Stimulated activated CD4-positive, alpha-beta T cell treated with anti-CD3 and anti-CD28 coated beads, Interleukin-1b, Interleukin-23, amount 100 ng/mL, for 48 hours (primary cell): ENCODE measurements around the gene IRF3.

Experiments
- DNase-seq: peaks from one replicate; pipeline ENCODE4 v3.0.0-alpha.2; 2020

Gene IRF3

GRCh38 chr19:49613374-49613773, 52.3 kb downstream of the IRF3 start:
- DNase-seq: no peak
